NT2/D1 (cell line): ENCODE results near the gene PNRC1.

Experiments used
- DNase-seq: peaks from one replicate; pipeline ENCODE4 v3.0.0-alpha.2; 2011; ENCODE audit warnings: low read depth, low spot score
- H3K27me3 ChIP-seq: 2 replicates; pipeline ENCODE4 v1.6.0; 2011; ENCODE audit warnings: mild to moderate bottlenecking; ENCODE audit not compliant: insufficient read length, insufficient read depth
- H3K36me3 ChIP-seq: 2 replicates; pipeline ENCODE4 v1.6.1; 2011; ENCODE audit warnings: mild to moderate bottlenecking, low read length, mixed read lengths; ENCODE audit not compliant: insufficient read depth, insufficient read length
- H3K4me1 ChIP-seq: 2 replicates; pipeline ENCODE4 v1.5.1; 2011; ENCODE audit not compliant: insufficient read depth, insufficient read length
- H3K4me3 ChIP-seq: 2 replicates; pipeline ENCODE4 v1.5.1; 2011; ENCODE audit warnings: low read depth; ENCODE audit not compliant: insufficient read length
- H3K9ac ChIP-seq: 2 replicates; pipeline ENCODE4 v1.6.0; 2011; ENCODE audit warnings: low read depth; ENCODE audit not compliant: insufficient read length
- H3K9me3 ChIP-seq: 2 replicates; pipeline ENCODE4 v1.5.1; 2011; ENCODE audit warnings: mild to moderate bottlenecking, low read length; ENCODE audit not compliant: insufficient read depth
- SUZ12 ChIP-seq: IDR thresholded peaks from 2 replicates; pipeline ENCODE4 v1.6.1; 2011; ENCODE audit not compliant: insufficient read length, insufficient read depth; ENCODE audit errors: extremely low read depth
- YY1 ChIP-seq: IDR thresholded peaks from 2 replicates; pipeline ENCODE4 v1.6.1; 2011; ENCODE audit not compliant: insufficient read length, insufficient read depth
- ZNF274 ChIP-seq: IDR thresholded peaks from 2 replicates; pipeline ENCODE4 v1.6.1; 2011; ENCODE audit warnings: mild to moderate bottlenecking, low read depth, low read length

PNRC1 gene

DNA sequence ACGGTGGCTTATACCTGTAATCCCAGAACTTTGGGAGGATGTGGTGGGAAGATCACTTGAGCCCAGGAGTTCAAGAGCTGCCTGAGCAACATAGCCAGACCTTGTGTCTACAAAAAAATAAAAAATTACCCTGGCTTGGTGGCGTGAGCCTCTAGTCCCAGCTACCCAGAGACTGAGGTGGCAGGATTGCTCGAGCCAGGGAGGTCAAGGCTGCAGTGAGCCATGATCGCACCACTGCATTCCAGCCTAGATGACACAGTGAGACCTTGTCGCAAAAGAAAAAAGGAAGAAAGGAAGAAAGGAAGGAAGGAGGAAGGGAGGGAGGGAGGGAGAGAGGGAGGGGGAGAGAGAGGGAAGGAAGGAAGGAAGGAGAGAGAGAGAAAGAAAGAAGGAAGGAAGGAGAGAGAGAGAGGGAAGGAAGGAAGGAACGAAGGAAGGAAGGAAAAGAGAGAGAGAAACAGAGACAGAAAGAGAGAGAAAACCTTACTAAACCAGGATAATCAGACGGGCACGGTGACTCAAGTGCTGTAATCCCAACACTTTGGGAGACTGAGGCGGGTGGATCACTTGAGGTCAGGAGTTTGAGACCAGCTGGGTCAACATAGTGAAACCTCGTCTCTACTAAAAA is 10.9 kb upstream of the PNRC1 start:
- Histone ChIP-seq H3K4me1 (no peaks in the 10 kb centered on the region), H3K9me3 (no peaks in the 10 kb centered on the region), H3K36me3 (no peaks in the 10 kb centered on the region), H3K4me3 (no peak overlapping the region), H3K27me3 (no peaks in the 10 kb centered on the region), H3K9ac (no peak overlapping the region)
- TF ChIP-seq SUZ12 (no peak), YY1 (no peak), ZNF274 (no peak)
- no peak for DNase-seq

DNA sequence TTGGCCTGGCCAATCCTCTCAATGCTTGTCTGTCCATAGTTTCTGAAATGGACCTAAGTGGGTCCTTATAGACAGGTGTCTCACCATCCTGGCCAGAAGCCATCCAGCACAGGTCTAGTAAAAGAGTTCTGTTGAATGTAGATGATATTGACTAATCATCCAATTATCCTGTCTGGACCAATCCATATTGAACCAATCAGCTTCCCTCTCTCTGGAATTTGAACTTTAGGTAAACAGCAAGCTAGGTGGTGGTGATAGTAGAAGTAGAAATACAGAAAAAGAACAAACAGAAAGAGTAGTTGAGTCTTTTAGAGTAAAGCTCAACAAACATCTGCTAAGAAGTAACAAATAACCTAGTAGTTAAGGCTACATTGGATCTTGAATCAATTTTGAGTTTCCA is 9.5 kb upstream of the PNRC1 start:
- Histone ChIP-seq H3K4me1 (no peaks in the 10 kb centered on the region), H3K9me3 (no peaks in the 10 kb centered on the region), H3K4me3 (no peak overlapping the region), H3K9ac (no peak overlapping the region), H3K36me3 (no peaks in the 10 kb centered on the region), H3K27me3 (no peaks in the 10 kb centered on the region)
- no peak for DNase-seq
- TF ChIP-seq YY1 (no peak), SUZ12 (no peak), ZNF274 (no peak)

DNA sequence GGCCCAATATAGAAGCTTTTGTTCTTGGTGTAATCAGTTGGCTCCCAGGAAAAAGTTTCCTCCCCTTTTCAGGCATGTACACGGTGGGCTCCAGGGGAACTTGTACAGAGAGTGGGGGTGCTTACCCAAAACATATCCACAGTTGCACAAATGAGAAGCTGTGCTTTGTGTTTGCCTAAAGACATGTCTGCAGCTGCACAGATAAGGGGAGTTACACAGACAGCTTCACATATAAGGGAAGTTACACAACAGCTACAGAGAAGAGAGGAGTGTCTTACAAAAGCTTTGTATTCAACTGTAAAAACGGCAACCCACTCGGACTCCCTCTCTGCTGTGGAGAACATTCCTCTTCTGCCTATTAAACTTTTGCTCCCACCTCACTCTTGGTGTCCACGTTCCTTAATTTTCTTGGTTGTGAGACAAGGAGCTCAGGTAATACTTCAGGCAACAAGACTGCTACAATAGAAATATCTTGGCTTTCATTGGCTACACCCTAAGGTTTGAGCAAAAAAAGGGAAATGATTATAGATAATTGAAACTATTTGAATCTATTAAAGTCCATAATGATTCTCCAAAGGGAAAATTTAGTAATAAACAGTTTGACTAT is 7.4 kb upstream of the PNRC1 start:
- DNase-seq, result no peak
- no peak overlapping the region for H3K4me3 ChIP-seq
- no peak overlapping the region for H3K9ac ChIP-seq
- H3K4me1 ChIP-seq, result no peaks in the 10 kb centered on the region
- no peaks in the 10 kb centered on the region for H3K27me3 ChIP-seq
- no peaks in the 10 kb centered on the region for H3K36me3 ChIP-seq
- TF ChIP-seq SUZ12, result no peak
- TF ChIP-seq ZNF274, result no peak
- no peak for TF ChIP-seq YY1
- H3K9me3 ChIP-seq, result no peaks in the 10 kb centered on the region

DNA sequence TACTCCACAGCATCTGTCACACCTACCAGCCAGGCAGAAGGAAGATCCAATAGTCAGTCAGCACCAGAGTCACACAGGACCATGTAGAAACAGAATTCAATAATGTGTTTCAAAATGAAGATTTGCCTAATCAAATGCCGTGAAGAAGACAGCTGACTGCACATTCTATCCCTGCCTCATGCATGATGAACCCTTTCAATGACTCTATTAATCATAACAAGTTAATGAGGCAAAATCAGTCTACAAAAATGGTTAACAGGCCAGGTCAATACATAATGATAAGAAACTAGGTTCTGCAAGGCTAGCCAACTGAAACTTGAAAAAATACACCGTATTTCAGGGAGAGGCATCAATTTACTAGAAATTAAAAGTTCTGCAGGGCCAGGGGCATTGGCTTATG is 6.7 kb upstream of the PNRC1 start:
- Histone ChIP-seq H3K27me3 (no peaks in the 10 kb centered on the region), H3K4me1 (no peaks in the 10 kb centered on the region), H3K9me3 (no peaks in the 10 kb centered on the region), H3K9ac (no peak overlapping the region), H3K36me3 (no peaks in the 10 kb centered on the region), H3K4me3 (no peak overlapping the region)
- TF ChIP-seq YY1, result no peak
- TF ChIP-seq SUZ12, result no peak
- TF ChIP-seq ZNF274, result no peak
- no peak for DNase-seq

DNA sequence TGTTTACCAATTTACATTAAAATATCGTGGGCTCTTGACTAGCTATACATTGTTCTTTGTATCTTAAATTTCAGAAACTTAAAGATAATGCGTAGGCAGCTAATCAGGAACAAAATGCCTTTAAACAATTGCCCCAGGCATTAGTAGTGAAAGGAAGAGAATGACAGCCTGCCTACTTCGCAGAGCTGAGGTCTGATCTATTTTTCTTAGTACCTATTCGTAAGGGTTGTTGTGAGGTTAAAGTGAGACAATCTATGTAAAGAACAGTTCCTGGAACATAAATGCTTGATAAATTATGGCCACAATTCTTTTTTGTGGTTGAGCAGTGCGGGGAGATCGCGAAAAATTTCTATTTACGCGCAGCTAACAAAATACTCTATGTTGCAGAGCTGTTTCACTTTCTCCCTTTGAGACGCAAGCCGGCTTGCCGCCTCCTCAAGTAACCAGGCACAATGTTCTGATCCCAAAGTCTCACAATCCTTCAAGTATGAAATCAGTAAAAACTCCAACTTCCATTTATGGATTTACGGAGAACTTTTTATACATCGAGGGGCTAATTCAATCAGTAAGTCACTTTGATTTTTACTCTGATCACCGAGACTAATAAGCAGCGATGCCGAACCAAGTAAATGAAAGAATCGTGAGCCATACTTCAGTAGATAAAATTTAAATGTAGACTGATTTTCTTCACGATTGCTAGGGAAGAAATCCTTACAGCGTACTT is 878 bp upstream of the PNRC1 start:
- TF ChIP-seq YY1, result no peak
- TF ChIP-seq SUZ12, result no peak
- no peak for TF ChIP-seq ZNF274
- Histone ChIP-seq H3K9ac (peak overlapping the region; percentile 16), H3K36me3 (peaks cover 9% of the 10 kb centered on the region), H3K9me3 (no peaks in the 10 kb centered on the region), H3K4me3 (peak overlapping the region; percentile 35), H3K27me3 (no peaks in the 10 kb centered on the region), H3K4me1 (no peaks in the 10 kb centered on the region)
- DNase-seq, result no peak

DNA sequence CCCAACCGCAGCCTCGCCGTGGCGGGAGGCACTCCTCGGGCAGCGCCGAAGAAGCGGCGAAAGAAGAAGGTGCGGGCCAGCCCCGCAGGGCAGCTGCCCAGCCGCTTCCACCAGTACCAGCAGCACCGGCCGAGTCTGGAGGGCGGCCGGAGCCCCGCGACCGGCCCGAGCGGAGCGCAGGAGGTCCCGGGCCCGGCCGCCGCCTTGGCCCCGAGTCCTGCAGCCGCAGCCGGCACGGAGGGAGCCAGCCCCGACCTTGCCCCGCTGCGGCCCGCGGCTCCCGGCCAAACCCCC is 525 bp downstream of the PNRC1 start:
- no peak for DNase-seq
- Histone ChIP-seq H3K36me3 (peaks cover 9% of the 10 kb centered on the region), H3K9ac (peak overlapping the region; percentile 94), H3K9me3 (no peaks in the 10 kb centered on the region), H3K27me3 (no peaks in the 10 kb centered on the region), H3K4me1 (no peaks in the 10 kb centered on the region), H3K4me3 (peak overlapping the region; percentile 84)
- TF ChIP-seq SUZ12, result no peak
- no peak for TF ChIP-seq YY1
- no peak for TF ChIP-seq ZNF274

DNA sequence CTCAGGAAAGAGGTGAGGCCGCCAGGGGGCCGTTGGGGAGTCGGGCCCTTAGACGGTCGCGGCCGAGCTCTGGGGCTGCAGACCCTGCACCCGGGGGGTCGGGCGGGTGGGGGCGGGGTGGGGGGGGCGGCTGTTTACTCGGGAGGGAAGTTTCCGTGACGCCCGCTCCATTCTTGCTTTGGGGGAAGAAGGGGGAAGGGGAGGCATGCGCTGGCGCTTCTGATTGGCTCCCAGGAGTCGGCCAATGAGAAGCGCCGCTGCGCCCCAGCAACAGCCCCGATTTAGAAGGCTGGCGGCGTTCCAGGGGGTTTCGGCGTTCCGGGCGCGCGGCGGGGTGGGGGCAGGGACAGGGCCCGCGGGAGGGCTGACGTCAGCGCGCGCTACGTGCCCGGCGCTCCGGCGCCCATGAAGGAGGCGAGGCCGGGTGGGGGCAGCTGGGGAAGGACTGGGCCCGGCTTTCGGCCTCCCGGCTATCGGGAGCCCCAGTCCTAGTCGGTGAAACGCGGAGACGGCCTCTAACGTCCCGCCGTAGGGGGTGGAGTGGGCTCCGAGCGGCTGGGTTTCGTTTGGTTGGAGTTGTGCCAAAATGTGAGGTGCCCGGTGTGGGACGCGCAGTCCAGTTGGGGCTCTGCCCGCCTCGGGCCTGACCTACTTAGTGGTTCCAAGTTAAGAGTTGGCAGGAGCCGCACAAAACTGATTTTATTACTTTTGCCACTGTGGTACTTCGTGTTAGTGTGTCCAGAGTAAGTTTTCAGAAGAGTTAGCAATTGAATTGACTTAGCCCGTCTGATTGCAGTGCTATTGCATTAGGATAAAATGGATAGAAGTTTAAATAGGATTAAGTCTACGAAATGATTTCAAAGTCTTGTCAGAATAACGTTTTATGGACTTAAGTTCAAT is 1.1 kb downstream of the PNRC1 start:
- Histone ChIP-seq H3K27me3 (no peaks in the 10 kb centered on the region), H3K4me1 (no peaks in the 10 kb centered on the region), H3K4me3 (peak overlapping the region; percentile 84), H3K36me3 (peaks cover 9% of the 10 kb centered on the region), H3K9ac (peak overlapping the region; percentile 94), H3K9me3 (no peaks in the 10 kb centered on the region)
- TF ChIP-seq ZNF274 (no peak), SUZ12 (no peak), YY1 (no peak)
- peak; percentile 63 for DNase-seq
